Activated CD4-positive, alpha-beta T cell treated with anti-CD3 and anti-CD28 coated beads, Interleukin-10, Interleukin-2, amounts not matched to agents 100 ng/mL and 50 ng/mL, durations not matched to agents 16 hours and 8 hours (primary cell): Measurements from ENCODE around the gene CAMTA1.
"Not testable (repeated sequence)": the region's sequence is repeated elsewhere in the genome, so short reads cannot be mapped to it uniquely, and the experiment has no call there.

Experiments
- DNase-seq: peaks from one replicate; pipeline ENCODE4 v3.0.0-alpha.2; 2020

The CAMTA1 gene

DNA sequence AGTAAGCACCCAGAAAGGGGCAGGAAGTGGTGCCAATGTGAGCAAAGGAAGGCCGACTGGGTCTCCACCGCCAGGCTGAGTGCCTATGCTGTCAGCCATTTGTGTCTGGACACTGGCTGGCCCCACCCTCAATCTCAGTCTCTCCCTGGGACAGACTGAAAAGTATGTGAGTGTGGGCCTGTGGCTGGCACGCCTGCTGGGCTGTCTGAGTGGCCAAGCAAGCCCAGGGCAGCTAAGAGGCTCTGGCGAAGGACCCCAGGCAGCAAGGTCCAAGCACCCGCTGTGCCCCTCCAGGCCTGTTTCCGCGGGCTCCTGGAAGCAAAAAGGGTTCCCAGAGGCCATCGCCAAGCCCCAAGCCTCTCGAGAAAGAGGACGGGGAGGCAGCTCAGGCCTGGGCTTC, 892.6 kb downstream of the CAMTA1 start:
- no peak for DNase-seq

DNA sequence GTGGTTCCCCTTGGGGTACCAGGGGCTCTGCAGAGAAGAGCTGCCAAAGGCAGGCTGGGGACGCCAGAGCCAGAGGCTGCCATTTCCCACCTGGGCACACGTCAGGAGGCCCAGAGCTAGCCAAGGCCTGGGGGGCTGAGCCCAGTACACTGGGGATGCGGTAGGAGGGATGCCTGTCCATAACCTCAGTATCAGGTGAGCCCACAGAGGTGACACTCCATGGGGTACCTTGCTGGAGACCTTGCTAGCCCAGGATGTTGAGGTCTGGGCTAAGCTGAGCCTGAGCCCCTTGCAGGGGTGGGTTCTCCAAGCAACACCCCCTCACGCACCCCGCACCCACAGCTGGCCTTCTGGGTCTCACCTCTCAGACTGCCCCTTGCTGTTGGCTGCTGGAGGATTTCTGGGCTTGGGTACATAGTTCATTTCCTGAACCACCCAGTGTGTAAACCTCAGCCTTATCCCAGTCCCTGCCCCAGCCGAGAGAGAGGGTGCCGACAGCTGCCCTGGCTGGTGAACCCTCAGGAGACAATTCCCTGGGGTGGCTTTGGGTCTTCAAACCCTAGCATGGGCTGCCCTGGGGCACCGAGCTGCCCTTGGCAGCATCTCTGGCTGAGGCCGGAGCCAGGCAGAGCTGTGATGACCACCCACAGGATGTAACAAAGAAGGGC, 893.4 kb downstream of the CAMTA1 start:
- DNase-seq = no peak

DNA sequence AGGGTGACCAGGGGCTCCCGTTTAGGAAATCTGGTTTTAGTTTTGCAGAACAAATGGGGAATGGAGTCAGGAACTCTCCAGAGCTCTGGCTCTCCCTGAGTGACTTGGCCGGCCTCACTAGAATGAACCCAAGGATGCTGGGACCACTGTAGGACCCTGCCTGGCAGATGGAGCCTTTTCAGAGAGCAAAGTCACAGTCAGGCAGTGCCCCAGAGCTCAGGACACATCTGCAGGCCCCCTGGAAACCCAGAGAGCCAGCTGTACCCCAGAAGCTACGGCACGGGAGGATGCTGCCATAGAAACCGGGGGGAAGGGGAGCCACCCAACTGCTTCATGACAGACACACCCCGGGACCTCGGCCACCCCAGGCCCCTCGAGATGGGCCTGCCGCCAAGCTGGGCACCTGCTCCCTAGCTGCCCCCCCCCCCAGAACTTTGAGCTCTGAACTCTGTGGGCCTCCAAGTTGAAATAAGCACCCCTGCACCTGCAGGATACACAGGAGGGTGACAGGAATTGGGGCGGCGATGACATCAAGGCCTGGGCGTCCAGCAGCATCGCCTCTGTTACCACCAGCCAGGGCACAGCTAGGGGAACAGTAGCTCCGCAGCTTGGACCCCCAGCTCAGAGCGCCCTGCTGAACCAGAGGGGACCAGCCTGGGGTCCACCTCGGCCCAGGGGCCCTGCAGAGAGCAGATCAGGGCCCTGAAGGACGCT, 894.1 kb downstream of the CAMTA1 start:
- DNase-seq = no peak

DNA sequence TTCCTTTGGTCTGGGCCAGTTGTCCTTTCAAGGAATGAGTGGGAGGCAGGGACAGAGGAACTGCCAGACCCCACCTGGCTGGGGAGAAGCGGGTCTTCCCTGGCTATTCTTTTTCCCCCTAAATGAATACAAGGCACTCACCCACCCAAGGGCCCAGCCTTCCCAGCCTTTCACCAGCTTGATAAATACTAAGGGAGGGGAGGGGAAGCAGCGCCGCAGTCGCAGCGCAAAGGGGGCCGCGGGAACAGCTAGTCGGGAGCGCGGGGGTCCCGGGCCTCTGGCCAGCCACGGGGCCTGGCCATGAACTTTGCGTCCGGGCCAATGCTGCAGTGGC, 894.6 kb downstream of the CAMTA1 start:
- no peak for DNase-seq

DNA sequence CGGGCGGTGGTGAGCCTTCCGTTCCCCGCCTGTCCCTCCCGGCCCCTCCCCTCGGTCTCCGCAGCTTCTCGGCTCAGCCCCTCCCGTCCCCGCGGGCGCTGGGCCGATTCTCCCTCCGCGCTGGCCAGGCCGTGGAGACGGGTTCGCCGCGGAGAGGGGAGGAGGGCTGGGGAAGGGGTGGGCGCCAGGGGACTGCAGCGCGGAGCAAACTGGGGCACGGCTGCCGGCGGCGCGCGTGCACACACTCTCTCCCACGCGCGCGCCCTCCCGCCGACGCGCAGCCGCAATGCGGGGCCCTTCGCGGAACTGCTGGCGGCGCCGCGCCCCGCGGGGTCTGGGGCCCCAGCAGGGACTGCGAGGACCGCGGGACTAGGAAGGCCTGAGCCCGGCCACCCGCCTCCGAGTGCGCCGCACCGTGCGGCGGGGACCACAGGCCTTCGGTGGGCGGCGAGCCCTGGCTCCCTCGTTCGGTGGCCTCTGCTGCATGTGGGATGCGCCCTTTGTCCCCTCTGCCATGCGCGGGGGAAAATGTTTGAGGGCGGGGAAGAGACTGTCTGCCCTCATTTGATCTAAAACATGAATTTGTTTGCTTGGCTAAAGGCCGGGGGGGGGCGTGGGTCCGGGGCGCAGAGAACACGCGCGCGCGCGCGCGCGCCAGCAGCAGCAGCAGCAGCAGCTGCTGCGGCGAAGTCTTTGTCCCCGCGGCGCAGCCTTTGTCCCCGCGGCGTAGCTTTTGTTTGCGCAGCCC, 895.1 kb downstream of the CAMTA1 start:
- DNase-seq = peak; percentile 13

DNA sequence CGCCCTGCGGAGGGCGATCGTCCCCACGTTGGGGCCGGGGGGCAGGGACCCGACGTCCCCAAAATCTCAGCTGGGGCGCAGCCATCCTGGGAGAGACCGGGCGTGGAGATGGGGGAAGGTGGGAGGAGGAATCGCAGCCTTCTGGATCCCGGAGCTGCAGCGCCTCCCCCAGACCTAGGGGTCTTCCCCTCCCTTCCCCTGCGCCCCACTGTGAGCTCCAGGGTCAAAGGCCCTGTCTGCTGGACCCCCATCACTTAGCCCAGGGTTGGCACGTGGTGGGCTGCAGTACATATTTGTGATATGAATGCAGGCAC, 895.7 kb downstream of the CAMTA1 start:
- no peak for DNase-seq

DNA sequence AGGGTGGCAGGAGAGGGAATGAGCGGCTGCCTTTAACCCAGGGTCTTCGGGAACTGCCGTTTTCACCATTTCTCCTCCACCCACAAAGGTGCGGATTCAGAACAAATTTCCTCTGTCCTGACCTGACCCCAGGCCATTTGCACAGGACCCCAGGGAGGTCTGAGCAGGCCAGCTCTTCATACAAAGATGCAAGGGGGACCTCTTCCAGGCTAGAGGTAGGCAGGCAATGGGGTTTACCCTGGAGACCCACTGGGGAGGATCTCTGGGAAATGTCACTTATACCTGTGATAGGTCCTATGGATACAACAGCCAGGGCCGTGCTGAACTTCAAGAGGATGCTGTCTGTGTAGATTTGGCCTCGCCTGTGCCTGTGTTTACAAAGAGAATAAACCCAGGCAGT, 896.1 kb downstream of the CAMTA1 start:
- DNase-seq = no peak

DNA sequence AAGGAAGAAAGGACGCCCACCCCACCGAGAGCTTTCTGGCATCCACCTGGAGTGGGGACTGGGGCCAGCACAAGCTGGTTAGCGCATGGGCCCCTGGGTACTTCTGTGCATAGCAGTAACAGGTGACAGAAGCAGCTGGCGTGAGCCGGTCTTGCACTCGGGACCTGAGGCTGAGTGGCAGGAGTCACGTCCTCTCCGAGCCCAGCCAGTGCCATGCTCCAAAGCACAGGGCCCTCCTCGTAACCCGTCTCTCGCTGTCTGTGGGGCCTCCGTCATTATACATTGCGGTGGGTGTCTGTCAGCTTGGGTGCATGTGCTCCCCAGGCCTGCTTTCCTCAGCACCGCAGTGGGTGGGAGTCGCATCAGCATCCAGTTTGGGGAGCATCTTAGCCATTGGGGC, 898.3 kb downstream of the CAMTA1 start:
- no peak for DNase-seq

DNA sequence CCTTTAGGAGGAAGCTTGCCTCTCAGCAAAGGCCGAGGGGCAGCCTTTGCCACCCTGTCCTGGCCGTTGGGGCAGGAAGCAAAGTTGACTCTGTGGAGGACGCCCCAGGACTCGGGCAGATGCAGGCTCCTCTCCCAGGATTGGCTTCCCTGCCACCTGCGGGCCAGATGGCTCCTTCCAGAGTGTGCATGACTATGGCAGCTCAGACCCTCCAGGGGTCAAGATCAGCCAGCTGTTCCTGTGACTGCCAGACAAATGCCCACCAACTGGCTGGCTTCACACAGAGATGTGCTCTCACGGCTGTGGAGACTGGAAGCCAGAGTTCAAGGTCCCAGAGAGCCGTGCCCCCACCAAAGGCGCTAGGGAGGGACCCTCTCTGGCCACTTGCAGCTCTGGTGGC, 898.9 kb downstream of the CAMTA1 start:
- no peak for DNase-seq

DNA sequence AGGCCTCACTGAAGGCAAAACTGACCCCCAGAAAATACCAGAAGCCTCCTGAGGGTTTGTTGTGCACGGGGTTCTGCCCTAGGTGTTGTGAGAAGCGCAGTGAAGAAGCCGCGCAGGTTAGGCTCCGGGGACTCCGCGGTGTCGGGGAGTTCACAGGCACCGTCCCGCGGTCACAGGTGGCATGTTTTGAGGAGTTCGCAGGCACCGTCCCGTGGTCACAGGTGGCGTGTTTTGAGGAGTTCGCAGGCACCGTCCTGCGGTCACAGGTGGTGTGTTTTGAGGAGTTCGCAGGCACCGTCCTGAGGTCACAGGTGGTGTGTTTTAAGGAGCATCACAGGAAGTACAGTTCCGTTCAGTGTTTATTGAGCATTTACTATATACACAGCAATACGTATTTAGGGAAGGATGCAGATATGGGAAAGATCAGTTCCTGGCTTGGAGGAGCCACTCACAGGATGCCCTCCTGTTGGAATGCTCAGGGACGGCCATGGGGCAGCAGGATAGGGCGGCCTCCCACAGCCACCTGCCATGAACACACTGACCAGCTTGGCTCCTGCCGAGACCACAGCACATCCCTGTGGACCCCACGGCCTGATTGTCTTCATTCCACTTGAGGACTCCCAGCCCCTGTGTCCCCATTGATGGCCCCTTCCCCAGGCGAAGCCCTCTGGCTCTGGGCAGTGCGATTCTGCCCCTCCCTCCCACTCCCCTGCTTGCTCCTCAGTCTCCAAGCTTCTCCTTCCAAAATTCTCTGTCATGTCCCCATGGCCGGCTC, 899.8 kb downstream of the CAMTA1 start:
- DNase-seq = no peak

DNA sequence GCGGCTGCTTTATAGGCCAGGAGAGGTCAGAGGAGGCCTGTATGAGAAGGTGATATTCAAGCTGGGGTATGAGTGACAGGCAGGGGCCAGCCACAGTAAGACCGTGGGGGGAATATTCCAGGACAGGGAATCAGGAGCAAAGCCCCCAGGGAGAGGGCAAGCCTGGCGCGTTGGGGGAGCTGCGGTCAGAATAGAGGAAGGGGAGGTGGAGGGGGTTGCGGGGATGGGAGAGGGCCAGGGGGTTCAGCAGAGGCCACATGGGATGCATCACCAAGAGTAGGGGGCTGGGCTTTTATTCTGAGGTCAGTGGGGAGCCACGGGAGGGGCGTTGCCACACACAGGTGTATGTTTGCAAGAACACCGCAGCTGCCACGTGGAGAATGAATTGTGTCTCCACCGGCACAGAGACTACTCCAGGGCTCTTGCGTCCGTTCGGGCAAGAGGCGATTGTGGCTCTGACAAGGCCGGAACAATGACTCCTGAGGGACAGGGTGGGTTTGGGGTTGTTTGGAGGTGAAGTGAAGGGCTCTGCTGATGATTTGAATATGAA, 901.1 kb downstream of the CAMTA1 start:
- no peak for DNase-seq

DNA sequence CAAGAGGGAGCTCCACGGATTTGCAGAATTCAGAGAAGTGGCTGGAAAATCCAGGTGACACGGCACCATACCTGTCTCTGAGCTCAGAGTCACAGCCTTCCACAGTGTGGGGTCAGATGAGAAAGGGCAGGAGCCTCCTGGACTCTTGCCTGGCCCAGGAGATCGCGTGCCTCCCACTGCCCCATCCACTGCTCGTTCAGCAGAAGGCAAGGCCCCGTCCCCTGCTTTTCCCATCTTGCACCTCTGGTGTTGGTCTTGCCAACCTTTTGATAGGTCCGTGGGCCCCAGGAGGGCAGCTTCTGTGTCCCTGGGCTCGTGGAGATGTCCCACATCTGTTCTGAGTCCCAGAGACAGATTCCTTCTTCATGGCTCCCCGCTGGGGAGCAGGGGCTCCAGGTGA, 902.2 kb downstream of the CAMTA1 start:
- DNase-seq = no peak

DNA sequence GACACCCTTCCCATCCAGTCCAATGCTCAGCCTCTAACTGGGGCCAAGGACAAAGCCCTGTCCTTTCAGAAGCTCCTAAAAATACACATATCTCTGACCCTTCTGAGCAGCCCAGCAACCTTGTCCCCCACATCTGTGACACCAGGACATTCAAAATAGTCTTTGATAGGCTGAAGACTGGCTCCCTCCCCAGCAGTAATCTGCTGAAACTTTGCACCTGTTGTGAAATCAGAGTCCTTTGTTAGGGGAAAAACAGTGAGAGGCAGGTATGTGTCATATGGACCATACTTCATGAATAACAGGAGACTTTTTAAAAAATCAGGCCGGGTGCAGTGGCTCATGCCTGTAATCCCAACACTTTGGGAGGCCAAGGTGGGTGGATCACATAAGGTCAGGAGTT, 903.4 kb downstream of the CAMTA1 start:
- DNase-seq = no peak

DNA sequence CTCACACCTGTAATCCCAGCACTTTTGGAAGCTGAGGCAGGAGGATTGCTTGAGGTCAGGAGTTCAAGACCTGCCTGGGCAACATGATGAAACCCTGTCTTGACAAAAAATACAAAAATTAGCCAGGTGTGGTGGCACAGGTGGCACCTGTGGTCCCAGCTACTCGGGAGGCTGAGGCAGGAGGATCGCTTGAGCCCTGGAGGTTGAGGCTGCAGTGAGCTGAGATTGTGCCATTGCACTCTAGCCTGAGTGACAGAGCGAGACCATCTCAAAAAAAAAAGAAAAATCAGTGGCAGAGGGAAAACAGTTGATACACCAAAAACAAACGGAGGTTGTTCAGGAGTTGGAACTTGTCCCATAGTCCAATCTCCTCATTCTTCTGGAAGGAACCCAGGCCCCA, 904.1 kb downstream of the CAMTA1 start:
- DNase-seq = not testable (repeated sequence)

DNA sequence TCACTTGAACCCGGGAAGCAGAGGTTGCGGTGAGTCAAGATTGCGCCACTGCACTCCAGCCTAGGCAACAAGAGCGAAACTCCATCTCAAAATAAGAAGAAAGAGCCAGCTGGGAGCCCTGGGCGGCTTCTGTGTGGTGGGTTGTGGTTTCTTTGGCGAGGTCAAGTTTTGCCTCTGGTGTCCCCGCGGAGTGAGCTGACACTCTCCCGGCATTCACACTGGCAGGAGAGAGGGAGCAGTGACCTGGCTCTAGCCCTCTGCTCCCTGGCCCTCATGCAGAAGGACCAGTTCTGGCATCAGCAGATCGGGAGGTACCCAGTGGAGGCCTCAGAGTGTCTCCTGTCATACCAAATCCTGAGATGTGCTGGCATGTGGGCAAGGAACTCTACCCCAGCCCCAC, 904.8 kb downstream of the CAMTA1 start:
- no peak for DNase-seq

DNA sequence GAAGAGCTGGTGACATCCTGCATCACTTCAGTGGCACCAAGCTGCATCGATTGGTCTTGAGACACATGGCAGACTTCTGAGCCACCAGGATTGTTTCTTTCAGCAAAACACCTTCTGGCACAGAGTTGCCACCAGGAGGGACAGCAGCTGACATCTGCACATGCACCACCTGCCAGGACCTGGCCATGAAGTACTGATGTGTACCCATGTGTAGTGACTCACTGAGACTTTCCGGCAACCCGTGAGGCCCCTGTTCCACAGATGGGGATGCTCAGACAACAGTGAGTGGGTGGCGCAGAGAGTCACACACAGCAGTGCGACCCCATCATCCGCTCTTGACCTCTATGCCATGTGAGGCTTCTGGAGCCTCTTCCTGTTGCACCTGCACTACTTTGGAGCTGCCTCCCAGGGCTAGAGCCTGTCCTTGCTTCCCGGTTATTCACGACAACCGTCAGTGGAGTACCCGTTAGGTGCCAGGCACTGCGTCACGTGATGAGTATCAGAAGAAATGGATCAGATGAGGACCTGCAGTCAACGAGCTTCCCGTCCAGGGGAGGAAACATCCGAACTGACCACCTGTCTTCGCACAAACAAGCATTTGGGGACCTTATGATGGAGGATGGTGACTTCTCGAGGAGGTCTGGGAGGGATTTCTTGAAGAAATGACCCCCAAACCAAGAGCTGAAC, 905.4 kb downstream of the CAMTA1 start:
- DNase-seq = no peak

DNA sequence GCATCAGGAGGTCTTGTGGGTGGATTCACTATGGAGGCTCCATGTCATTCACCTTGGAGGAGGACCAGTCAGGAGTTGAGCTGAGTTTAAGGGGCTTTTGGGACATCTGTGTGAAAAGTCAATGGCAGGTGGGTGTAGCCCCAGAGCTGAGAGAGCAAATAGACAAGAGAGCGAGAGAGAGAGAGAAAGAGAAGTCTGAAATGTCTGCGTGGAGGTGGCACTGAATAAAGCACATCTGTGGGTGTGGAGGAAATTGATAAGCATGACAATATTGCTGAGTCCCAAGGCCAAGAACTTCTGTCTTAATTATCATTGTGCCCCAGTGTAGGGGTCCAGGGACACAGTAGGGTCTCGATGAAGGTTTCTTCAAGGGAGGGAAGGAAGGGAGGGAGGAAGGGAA, 906.3 kb downstream of the CAMTA1 start:
- DNase-seq = no peak

DNA sequence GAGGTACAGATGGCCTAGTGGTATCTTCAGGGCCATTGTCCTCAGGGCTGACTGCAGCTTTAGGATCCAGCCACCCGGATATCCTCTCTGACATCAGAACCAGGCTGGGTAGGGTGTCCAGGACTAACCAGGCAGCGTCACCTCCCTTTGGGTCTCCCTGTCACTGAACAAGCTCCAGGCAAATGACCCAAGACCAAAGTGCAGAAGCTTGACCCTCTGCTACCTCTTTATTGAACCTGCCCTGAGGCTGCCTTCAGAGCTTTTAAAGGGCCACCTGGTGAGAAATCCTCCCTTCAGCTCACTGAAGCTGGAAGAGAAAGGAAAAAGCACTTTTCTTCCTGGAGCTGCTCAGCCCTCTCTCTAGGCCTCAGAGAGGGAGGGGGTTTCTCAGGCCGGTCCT, 906.8 kb downstream of the CAMTA1 start:
- DNase-seq = no peak

DNA sequence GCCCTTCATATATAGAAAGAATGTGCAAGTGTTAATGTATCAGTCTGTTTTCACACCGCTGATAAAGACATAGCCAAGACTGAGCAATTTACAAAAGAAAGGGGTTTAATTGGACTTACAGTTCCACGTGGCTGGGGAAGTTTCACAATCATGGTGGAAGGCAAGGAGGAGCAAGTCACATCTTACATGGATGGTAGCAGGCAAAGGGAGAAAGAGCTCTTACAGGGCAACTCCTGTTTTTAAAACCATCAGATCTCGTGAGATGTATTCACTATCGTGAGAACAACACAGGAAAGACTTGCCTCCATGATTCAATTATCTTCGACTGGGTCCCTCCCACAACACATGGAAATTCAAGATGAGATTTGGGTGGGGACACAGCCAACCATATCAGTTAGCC, 907.8 kb downstream of the CAMTA1 start:
- not testable (repeated sequence) for DNase-seq

DNA sequence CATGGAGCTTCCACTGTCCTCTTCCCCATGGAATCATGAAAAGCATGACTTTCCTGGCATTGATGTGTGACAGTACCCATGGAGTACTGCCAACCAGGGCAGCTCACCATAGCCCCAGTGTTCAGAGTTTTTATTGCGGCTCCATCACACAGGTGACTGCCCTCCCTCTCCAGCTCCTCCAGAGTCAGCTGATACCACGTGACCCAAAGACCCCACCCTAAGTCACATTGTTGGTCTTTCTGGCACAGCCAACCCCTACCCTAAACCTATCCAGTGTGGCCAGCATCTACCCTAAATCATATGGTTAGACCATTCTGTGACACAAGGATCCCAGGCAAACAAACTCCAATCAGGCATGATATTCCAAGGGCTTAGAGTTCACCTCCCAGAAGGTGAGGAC, 908.4 kb downstream of the CAMTA1 start:
- no peak for DNase-seq

DNA sequence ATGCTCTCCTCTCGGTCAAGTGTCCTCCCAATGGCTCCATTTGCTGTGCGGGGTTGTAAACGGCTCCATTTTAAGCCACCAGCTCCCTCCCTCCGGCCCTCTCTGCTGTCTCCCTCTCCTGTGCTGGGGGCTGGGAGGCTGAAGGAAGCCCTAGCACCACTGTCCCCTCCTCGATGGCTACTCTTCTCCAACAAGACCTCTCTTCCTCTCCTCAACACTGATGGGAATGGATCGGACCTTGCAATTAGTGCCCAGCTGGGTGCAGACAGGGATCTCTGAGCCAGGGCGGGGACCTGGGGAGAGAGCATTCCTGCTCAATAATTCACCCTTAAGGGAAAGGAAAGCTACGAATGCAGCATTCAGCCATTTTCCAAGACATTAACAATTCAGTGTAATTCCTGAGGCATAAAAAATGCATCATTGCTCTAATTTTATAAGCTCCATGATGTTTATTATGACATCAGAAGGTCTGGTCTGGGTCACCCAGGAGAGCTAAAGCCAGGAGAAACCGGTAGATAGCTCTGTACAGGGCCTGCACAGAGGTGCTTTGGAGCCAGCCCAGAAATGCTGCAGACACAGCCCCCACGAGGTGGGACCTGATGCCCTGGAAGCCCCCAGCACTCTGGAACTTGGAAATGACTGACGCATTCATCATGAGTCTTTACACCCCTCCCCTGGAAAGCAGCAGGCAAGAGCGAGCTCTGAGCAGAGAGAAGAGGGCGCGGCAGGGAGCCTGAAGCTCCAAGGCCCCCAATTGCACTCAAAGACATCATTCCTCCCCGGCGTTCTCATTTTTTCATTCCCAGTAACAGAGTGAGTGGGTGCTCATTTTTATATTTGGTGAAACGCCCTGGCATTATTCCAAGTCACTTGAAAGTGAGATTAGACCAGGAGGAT, 909.6 kb downstream of the CAMTA1 start:
- DNase-seq = no peak
